Measurements from ENCODE around the gene TAMM41. TPM values are rescaled to one million over a fixed set of nuclear protein-coding genes. Genes with fewer than 3 reads are reported as not detected.

TAMM41 gene
- total and polyA plus RNA-seq, 9 of the 15 experiments (the other 6 are each of a cell fraction or from before 2014, with no cell fraction given), result 8.6 to 74.6 (median 29.3) TPM

DNA sequence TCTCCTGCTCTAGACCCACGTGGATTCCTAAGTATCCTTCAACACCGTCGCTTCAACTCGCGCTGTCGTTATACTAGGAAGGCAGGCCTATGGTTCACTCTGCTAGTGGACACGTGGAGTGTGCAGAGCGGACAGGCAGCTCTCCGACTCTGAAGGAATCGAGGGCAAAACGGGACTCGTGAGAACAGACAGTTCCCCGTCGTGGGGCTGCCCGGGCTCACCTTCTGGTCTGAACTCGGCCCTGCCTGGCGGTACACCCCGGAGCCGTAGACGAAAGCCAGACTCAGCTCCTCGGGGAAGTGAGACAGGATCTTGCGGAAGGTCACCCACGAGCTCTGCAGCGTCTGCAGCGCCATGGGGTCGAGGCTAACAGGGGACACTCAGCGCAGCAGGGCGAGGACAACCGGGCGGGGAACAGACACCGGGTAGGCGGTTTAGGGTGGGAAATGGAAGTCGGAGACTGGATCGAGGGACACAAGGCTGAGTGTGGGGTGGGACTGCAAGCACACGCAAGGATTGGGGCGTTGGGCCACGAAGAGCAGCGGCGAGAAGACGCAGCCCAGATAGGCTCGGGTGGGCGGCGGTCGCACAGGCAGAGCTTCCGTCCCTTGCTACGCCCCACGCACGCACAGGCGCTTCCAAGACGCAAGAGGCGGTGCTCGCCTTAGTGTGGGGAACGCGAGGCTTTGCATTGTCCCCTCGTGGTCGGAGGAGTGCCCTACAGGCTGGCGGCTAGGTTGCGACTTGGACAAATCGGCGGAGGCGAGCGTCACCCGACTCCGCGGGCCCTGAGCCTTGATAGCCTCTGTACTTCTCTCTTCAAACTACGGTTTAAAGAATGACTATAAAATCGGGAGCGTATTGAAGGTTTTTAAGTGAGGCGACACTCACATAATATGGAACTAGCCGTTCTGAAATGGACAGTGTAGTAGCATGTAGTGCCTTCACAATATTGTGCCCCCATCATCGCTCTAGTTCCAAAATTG, at the start of gene TAMM41 (continued):
- TF ChIP-seq, protein P1, sequence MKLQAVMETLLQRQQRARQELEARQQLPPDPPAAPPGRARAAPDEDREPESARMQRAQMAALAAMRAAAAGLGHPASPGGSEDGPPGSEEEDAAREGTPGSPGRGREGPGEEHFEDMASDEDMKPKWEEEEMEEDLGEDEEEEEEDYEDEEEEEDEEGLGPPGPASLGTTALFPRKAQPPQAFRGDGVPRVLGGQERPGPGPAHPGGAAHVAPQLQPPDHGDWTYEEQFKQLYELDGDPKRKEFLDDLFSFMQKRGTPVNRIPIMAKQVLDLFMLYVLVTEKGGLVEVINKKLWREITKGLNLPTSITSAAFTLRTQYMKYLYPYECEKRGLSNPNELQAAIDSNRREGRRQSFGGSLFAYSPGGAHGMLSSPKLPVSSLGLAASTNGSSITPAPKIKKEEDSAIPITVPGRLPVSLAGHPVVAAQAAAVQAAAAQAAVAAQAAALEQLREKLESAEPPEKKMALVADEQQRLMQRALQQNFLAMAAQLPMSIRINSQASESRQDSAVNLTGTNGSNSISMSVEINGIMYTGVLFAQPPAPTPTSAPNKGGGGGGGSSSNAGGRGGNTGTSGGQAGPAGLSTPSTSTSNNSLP (IDR thresholded peaks at IDR 0.05; ENCODE audit: borderline replicate concordance, low read depth, low read length), result no peak
- TF ChIP-seq SIN3A (IDR thresholded peaks at IDR 0.05; ENCODE audit: borderline replicate concordance in 2 of 2, control insufficient read depth in 1 of 2, low read depth in 2 of 2, low read length in 2 of 2) (peak; percentile 62 to 80; a peak in 2 of 4 replicates), TAF7 (tag; IDR thresholded peaks at IDR 0.05) (peak; percentile 83), TCF7L2 (IDR thresholded peaks at IDR 0.05; ENCODE audit: low read depth, low read length) (no peak), ZC3H11A (IDR thresholded peaks at IDR 0.05; ENCODE audit: low read depth, low read length) (no peak), SETDB1 (IDR thresholded peaks at IDR 0.05; ENCODE audit: low read length) (no peak), SUPT5H (IDR thresholded peaks at IDR 0.05) (peak; percentile 98), ARNT (IDR thresholded peaks at IDR 0.05) (no peak)
- TF ChIP-seq, protein P2, sequence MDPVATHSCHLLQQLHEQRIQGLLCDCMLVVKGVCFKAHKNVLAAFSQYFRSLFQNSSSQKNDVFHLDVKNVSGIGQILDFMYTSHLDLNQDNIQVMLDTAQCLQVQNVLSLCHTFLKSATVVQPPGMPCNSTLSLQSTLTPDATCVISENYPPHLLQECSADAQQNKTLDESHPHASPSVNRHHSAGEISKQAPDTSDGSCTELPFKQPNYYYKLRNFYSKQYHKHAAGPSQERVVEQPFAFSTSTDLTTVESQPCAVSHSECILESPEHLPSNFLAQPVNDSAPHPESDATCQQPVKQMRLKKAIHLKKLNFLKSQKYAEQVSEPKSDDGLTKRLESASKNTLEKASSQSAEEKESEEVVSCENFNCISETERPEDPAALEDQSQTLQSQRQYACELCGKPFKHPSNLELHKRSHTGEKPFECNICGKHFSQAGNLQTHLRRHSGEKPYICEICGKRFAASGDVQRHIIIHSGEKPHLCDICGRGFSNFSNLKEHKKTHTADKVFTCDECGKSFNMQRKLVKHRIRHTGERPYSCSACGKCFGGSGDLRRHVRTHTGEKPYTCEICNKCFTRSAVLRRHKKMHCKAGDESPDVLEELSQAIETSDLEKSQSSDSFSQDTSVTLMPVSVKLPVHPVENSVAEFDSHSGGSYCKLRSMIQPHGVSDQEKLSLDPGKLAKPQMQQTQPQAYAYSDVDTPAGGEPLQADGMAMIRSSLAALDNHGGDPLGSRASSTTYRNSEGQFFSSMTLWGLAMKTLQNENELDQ (CRISPR knock-in tag; IDR thresholded peaks at IDR 0.05; ENCODE audit: borderline replicate concordance), result peak; percentile 19; the same call in 1 of the 2 replicates
- TF ChIP-seq, protein P3, sequence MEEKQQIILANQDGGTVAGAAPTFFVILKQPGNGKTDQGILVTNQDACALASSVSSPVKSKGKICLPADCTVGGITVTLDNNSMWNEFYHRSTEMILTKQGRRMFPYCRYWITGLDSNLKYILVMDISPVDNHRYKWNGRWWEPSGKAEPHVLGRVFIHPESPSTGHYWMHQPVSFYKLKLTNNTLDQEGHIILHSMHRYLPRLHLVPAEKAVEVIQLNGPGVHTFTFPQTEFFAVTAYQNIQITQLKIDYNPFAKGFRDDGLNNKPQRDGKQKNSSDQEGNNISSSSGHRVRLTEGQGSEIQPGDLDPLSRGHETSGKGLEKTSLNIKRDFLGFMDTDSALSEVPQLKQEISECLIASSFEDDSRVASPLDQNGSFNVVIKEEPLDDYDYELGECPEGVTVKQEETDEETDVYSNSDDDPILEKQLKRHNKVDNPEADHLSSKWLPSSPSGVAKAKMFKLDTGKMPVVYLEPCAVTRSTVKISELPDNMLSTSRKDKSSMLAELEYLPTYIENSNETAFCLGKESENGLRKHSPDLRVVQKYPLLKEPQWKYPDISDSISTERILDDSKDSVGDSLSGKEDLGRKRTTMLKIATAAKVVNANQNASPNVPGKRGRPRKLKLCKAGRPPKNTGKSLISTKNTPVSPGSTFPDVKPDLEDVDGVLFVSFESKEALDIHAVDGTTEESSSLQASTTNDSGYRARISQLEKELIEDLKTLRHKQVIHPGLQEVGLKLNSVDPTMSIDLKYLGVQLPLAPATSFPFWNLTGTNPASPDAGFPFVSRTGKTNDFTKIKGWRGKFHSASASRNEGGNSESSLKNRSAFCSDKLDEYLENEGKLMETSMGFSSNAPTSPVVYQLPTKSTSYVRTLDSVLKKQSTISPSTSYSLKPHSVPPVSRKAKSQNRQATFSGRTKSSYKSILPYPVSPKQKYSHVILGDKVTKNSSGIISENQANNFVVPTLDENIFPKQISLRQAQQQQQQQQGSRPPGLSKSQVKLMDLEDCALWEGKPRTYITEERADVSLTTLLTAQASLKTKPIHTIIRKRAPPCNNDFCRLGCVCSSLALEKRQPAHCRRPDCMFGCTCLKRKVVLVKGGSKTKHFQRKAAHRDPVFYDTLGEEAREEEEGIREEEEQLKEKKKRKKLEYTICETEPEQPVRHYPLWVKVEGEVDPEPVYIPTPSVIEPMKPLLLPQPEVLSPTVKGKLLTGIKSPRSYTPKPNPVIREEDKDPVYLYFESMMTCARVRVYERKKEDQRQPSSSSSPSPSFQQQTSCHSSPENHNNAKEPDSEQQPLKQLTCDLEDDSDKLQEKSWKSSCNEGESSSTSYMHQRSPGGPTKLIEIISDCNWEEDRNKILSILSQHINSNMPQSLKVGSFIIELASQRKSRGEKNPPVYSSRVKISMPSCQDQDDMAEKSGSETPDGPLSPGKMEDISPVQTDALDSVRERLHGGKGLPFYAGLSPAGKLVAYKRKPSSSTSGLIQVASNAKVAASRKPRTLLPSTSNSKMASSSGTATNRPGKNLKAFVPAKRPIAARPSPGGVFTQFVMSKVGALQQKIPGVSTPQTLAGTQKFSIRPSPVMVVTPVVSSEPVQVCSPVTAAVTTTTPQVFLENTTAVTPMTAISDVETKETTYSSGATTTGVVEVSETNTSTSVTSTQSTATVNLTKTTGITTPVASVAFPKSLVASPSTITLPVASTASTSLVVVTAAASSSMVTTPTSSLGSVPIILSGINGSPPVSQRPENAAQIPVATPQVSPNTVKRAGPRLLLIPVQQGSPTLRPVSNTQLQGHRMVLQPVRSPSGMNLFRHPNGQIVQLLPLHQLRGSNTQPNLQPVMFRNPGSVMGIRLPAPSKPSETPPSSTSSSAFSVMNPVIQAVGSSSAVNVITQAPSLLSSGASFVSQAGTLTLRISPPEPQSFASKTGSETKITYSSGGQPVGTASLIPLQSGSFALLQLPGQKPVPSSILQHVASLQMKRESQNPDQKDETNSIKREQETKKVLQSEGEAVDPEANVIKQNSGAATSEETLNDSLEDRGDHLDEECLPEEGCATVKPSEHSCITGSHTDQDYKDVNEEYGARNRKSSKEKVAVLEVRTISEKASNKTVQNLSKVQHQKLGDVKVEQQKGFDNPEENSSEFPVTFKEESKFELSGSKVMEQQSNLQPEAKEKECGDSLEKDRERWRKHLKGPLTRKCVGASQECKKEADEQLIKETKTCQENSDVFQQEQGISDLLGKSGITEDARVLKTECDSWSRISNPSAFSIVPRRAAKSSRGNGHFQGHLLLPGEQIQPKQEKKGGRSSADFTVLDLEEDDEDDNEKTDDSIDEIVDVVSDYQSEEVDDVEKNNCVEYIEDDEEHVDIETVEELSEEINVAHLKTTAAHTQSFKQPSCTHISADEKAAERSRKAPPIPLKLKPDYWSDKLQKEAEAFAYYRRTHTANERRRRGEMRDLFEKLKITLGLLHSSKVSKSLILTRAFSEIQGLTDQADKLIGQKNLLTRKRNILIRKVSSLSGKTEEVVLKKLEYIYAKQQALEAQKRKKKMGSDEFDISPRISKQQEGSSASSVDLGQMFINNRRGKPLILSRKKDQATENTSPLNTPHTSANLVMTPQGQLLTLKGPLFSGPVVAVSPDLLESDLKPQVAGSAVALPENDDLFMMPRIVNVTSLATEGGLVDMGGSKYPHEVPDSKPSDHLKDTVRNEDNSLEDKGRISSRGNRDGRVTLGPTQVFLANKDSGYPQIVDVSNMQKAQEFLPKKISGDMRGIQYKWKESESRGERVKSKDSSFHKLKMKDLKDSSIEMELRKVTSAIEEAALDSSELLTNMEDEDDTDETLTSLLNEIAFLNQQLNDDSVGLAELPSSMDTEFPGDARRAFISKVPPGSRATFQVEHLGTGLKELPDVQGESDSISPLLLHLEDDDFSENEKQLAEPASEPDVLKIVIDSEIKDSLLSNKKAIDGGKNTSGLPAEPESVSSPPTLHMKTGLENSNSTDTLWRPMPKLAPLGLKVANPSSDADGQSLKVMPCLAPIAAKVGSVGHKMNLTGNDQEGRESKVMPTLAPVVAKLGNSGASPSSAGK (IDR thresholded peaks at IDR 0.05), result peak; percentile 70

Measured in K562 (cell line).